GM21390 (cell line): ENCODE measurements around the gene PSMD13.
"Not testable (repeated sequence)": the region's sequence is repeated elsewhere in the genome, so short reads cannot be mapped to it uniquely, and the experiment has no call there.

Experiments
- ATAC-seq: cut with Tn5 transposase; IDR thresholded peaks from one replicate; pipeline ENCODE4 v1.9.1; 2021; ENCODE audit not compliant: unreplicated experiment

Gene PSMD13

GRCh38 chr11:285894-286220, 49.1 kb downstream of the PSMD13 start:
- no peak for ATAC-seq

- not testable (repeated sequence) for ATAC-seq
These were observed 50.4 kb downstream of the PSMD13 start for GRCh38 chr11:286977-287820.

- no peak for ATAC-seq
These were observed 51.2 kb downstream of the PSMD13 start for GRCh38 chr11:287821-288477.

GRCh38 chr11:288478-289397, 52.0 kb downstream of the PSMD13 start, which contains the start of gene PGGHG:
Gene PGGHG, plus strand, starts transcription at chr11:289126. Its CDS starts 691 bp downstream, at chr11:289817.
- peak; percentile 64 for ATAC-seq

- no peak for ATAC-seq
These were observed 52.6 kb downstream of the PSMD13 start for GRCh38 chr11:289398-289711.

GRCh38 chr11:289712-290620, 53.2 kb downstream of the PSMD13 start:
- ATAC-seq: no peak

- ATAC-seq: no peak
These were observed 54.0 kb downstream of the PSMD13 start for GRCh38 chr11:290621-291231.

GRCh38 chr11:291281-292210, 54.8 kb downstream of the PSMD13 start:
- ATAC-seq: no peak

- no peak for ATAC-seq
These were observed 55.7 kb downstream of the PSMD13 start for GRCh38 chr11:292211-293121.

- no peak for ATAC-seq
These were observed 56.6 kb downstream of the PSMD13 start for GRCh38 chr11:293271-293851.

GRCh38 chr11:293852-294661, 57.3 kb downstream of the PSMD13 start:
- no peak for ATAC-seq

GRCh38 chr11:294780-295179, 58.0 kb downstream of the PSMD13 start:
- ATAC-seq: no peak

- ATAC-seq: no peak
These were observed 58.8 kb downstream of the PSMD13 start for GRCh38 chr11:295351-296170.

- no peak for ATAC-seq
These were observed 59.6 kb downstream of the PSMD13 start for GRCh38 chr11:296171-297050.

GRCh38 chr11:297051-297585, 60.3 kb downstream of the PSMD13 start:
- ATAC-seq: no peak
